ENCODE measurements around the gene RAC3.
A peak's percentile ranks its signal among the peaks of the same experiment; 100 is the strongest.

RAC3 gene

DNA sequence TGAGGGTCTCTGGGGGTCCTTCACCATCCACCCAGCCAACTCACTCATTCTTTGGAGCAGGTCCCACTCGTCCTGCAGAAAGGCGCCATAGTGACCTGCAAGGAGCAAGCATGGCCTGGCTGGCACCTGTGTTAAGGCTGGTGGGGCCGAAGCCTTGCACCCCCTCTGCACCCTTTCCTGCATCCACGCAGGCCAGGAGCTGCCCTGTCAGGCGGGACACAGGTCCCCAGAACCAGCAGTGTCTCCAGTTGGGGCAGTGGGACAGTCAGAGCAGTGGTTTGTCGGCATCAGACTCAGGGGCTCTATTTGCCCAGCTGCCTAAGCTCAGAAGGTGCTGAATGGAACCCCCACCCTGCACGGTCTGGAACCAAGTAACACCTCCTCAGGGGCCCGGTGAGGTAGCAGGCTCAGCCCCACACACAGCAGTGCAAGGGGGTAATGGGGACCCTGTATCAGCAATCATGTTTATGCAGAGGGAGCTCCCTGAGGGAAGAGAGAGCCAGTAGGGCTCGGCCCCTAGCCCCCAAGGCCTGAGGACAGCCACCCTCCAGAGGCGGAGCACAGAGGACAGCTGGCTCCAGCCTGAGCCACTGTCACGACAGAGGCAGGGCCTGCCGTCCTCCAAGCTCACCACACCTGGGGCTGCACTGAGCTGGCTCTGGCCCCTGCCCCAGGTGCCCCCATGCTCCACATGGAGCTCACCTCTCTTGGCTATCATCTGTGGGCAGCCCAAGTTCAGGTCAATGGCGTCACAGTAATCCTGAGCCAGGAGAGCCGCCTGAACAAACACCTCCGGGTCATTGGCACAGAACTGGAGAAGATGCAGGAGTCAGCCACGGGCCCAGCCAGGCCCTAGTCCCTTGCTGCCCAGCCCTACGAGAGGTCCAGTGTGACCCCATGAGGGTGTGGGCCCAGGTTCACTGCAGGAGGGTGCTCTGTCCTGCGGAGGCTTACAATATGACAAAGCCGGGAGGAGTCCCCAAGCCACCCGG, 32.2 kb downstream of the RAC3 start:
- Histone ChIP-seq H3K9me3 (ENCODE audit: control insufficient read depth in 2 of 2, low read length in 2 of 2) (no peaks in the 10 kb centered on the region), H3K36me3 (ENCODE audit: control insufficient read depth in 2 of 2, insufficient read depth in 2 of 2, low read length in 2 of 2) (peaks cover 35 to 47% of the 10 kb centered on the region in 2 donors), H3K27ac (ENCODE audit: low read depth in 2 of 2, low read length in 2 of 2) (no peak overlapping the region), H3K4me3 (ENCODE audit: low read length in 2 of 2) (peak overlapping the region; percentile 71 to 76), H3K27me3 (ENCODE audit: control insufficient read depth in 2 of 2, insufficient read depth in 2 of 2, low read length in 2 of 2) (no peaks in the 10 kb centered on the region), H3K9ac (ENCODE audit: low read depth in 1 of 2, low read length in 2 of 2) (peak overlapping the region in 1 of 2 donors; percentile 87), H3K4me1 (ENCODE audit: control insufficient read depth in 2 of 2, insufficient read depth in 2 of 2, low read length in 2 of 2) (peaks cover 12 to 17% of the 10 kb centered on the region in 2 donors)

DNA sequence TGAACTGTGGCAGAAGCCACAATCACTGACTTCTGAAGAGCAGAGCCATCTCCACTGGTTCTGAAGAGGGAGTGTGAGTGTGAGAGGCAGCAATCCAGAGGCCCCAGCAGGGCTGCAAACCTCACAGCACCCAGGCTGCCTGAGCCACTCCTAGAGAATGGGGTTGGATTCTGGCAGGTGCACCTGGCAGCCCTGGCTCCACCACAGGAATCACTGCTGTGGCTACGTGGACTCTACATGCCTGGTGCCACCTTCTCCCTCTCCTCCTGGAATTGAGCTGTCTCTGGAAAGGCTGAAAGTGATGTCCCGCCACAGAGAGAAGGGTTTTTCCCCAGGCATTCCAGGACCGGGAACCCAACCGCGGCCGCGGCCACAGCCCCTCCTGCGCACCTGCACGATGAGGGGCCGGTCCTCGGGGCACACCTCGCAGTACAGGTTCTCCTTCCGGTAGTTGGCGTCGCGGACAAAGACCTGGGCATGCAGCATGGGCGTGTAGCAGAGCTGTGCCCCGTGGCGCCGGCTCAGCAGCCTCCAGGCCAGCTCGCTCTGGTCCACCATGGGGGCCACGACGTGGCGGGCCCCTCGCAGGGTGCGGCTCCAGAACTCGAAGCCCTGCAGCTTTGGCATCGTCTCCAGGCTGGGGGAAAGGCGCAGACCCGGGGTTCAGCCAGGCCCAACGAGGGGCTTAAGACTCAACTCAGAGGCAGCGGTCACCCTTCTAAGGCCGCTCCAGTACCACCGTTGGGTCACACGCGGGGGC, 33.1 kb downstream of the RAC3 start:
- Histone ChIP-seq H3K27me3 (ENCODE audit: control insufficient read depth in 2 of 2, insufficient read depth in 2 of 2, low read length in 2 of 2) (no peaks in the 10 kb centered on the region), H3K9ac (ENCODE audit: low read depth in 1 of 2, low read length in 2 of 2) (peak overlapping the region; percentile 70 to 87), H3K4me1 (ENCODE audit: control insufficient read depth in 2 of 2, insufficient read depth in 2 of 2, low read length in 2 of 2) (peaks cover 12 to 17% of the 10 kb centered on the region in 2 donors), H3K9me3 (ENCODE audit: control insufficient read depth in 2 of 2, low read length in 2 of 2) (no peaks in the 10 kb centered on the region), H3K36me3 (ENCODE audit: control insufficient read depth in 2 of 2, insufficient read depth in 2 of 2, low read length in 2 of 2) (peaks cover 26 to 39% of the 10 kb centered on the region in 2 donors), H3K4me3 (ENCODE audit: low read length in 2 of 2) (peak overlapping the region; percentile 71 to 76), H3K27ac (ENCODE audit: low read depth in 2 of 2, low read length in 2 of 2) (peak overlapping the region; percentile 29 to 67)

DNA sequence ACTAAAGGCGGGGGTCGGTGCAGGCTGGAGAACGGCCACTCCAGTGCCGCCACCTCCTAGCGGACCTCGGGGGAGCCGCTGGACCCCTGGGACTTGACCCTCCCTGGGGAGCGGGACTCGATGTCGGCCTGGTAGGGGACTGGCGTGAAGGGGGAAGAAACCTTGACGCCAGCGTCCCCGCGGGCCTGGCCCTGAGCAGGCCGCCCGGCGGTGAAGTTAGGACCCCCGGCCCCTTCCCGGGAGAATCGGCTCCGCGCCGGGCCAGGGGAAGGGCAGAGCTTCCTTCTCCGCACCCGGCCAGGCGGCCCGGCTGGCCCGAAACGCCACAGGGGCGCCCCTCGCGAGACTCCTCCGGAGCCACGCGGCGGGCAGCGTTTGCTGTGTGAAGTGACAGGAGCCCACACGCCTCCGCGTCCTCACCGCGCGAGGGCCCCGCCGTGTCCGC, 33.7 kb downstream of the RAC3 start:
- peaks cover 22 to 32% of the 10 kb centered on the region in 2 donors for H3K36me3 ChIP-seq (ENCODE audit: control insufficient read depth in 2 of 2, insufficient read depth in 2 of 2, low read length in 2 of 2)
- peak overlapping the region; percentile 29 to 67 for H3K27ac ChIP-seq (ENCODE audit: low read depth in 2 of 2, low read length in 2 of 2)
- peak overlapping the region; percentile 70 to 87 for H3K9ac ChIP-seq (ENCODE audit: low read depth in 1 of 2, low read length in 2 of 2)
- H3K4me3 ChIP-seq (ENCODE audit: low read length in 2 of 2) = peak overlapping the region; percentile 71 to 76
- no peaks in the 10 kb centered on the region for H3K27me3 ChIP-seq (ENCODE audit: control insufficient read depth in 2 of 2, insufficient read depth in 2 of 2, low read length in 2 of 2)
- H3K9me3 ChIP-seq (ENCODE audit: control insufficient read depth in 2 of 2, low read length in 2 of 2) = no peaks in the 10 kb centered on the region
- peaks cover 12 to 17% of the 10 kb centered on the region in 2 donors for H3K4me1 ChIP-seq (ENCODE audit: control insufficient read depth in 2 of 2, insufficient read depth in 2 of 2, low read length in 2 of 2)

DNA sequence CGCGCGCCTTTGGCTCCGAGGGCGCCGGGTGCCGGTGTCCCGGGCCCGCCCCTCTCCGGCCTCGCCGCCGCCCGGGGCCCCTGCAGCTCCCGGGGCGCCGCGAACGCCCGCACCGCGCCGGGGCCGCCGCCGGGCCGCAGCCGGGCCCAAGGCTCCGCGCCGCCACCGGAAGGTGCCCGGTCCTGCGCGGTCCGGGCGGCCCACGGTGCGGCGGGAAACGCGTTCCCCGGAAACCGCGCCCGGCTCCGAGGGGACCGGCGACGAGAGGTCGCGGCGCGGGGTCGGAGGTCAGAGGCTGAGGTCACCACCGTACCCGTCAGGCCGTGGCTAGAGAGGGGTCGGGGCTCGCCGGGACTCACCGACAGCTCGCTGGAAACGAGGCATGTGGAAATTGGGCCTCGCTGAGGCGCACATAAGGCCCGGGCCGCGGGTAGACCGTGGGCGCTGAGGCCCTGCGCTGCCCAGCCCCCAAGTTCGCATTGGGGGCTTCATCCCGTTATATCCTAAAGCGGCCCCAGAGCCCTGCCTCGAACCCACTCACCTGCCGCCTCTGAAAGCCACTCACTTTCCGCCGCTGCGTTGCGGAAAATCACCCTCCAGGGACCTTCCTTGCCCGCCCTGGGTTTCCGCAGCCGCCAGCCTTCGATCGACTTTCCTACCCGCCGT, 34.3 kb downstream of the RAC3 start, which contains the start of gene DUS1L:
DUS1L (minus strand) TSS at position 167 of the 666 bp plus-strand sequence. CDS start 745 bp downstream, outside the sequence.
- Histone ChIP-seq H3K4me1 (ENCODE audit: control insufficient read depth in 2 of 2, insufficient read depth in 2 of 2, low read length in 2 of 2) (peaks cover 12 to 17% of the 10 kb centered on the region in 2 donors), H3K4me3 (ENCODE audit: low read length in 2 of 2) (peak within 1 kb of the TSS; percentile 75 to 76), H3K27me3 (ENCODE audit: control insufficient read depth in 2 of 2, insufficient read depth in 2 of 2, low read length in 2 of 2) (no peaks in the 10 kb centered on the region), H3K27ac (ENCODE audit: low read depth in 2 of 2, low read length in 2 of 2) (peak within 1 kb of the TSS; percentile 71 to 75), H3K9ac (ENCODE audit: low read depth in 1 of 2, low read length in 2 of 2) (peak within 1 kb of the TSS; percentile 80 to 87), H3K9me3 (ENCODE audit: control insufficient read depth in 2 of 2, low read length in 2 of 2) (no peaks in the 10 kb centered on the region), H3K36me3 (ENCODE audit: control insufficient read depth in 2 of 2, insufficient read depth in 2 of 2, low read length in 2 of 2) (peaks cover 17 to 27% of the 10 kb centered on the region in 2 donors)

DNA sequence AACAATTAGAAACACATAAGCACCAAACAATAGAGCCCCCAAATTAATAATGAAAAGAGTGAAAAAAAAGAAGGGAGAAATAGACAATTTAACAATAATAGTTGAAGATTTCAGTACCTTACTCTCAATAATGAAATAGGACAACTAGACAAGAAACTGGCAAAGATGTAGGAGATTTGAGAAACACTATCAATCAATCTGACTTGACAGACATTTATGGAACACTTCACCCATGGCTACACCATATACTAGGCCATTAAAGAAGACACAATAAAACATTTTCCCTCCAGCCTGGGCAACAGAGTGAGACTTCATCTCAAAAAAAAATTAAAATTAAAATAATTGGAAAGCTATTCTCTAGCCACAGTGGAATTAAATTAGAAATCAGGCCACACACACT, 39.1 kb downstream of the RAC3 start:
- H3K9ac ChIP-seq (ENCODE audit: low read depth in 1 of 2, low read length in 2 of 2) = no peak overlapping the region
- H3K4me1 ChIP-seq (ENCODE audit: control insufficient read depth in 2 of 2, insufficient read depth in 2 of 2, low read length in 2 of 2) = peaks cover 2 to 10% of the 10 kb centered on the region in 2 donors
- no peaks in the 10 kb centered on the region for H3K27me3 ChIP-seq (ENCODE audit: control insufficient read depth in 2 of 2, insufficient read depth in 2 of 2, low read length in 2 of 2)
- H3K4me3 ChIP-seq (ENCODE audit: low read length in 2 of 2) = no peak overlapping the region
- no peaks in the 10 kb centered on the region for H3K9me3 ChIP-seq (ENCODE audit: control insufficient read depth in 2 of 2, low read length in 2 of 2)
- H3K27ac ChIP-seq (ENCODE audit: low read depth in 2 of 2, low read length in 2 of 2) = no peak overlapping the region
- no peaks in the 10 kb centered on the region for H3K36me3 ChIP-seq (ENCODE audit: control insufficient read depth in 2 of 2, insufficient read depth in 2 of 2, low read length in 2 of 2)

DNA sequence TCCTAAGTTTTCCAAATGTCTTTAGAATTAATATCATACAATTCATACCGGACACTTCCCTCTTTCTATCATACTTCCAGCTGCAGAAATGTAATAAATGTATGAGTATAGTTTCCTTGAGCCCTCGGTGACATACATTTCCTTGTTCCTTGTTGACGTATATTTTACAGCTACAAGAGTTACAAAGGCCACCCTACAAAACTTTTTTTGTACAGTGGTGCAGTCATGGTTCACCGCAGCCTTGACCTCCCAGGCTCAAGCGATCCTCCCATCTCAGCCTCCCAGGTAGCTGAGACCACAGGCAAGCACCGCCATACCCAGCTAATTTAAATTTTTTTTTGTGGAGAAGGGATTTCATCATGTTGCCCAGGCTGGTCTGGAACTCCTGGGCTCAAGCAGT, 41.3 kb downstream of the RAC3 start:
- Histone ChIP-seq H3K4me1 (ENCODE audit: control insufficient read depth in 2 of 2, insufficient read depth in 2 of 2, low read length in 2 of 2) (peaks cover 2 to 4% of the 10 kb centered on the region in 2 donors), H3K9me3 (ENCODE audit: control insufficient read depth in 2 of 2, low read length in 2 of 2) (no peaks in the 10 kb centered on the region), H3K27ac (ENCODE audit: low read depth in 2 of 2, low read length in 2 of 2) (peak overlapping the region; percentile 77 to 79), H3K4me3 (ENCODE audit: low read length in 2 of 2) (no peak overlapping the region), H3K36me3 (ENCODE audit: control insufficient read depth in 2 of 2, insufficient read depth in 2 of 2, low read length in 2 of 2) (no peaks in the 10 kb centered on the region), H3K9ac (ENCODE audit: low read depth in 1 of 2, low read length in 2 of 2) (no peak overlapping the region), H3K27me3 (ENCODE audit: control insufficient read depth in 2 of 2, insufficient read depth in 2 of 2, low read length in 2 of 2) (no peaks in the 10 kb centered on the region)

DNA sequence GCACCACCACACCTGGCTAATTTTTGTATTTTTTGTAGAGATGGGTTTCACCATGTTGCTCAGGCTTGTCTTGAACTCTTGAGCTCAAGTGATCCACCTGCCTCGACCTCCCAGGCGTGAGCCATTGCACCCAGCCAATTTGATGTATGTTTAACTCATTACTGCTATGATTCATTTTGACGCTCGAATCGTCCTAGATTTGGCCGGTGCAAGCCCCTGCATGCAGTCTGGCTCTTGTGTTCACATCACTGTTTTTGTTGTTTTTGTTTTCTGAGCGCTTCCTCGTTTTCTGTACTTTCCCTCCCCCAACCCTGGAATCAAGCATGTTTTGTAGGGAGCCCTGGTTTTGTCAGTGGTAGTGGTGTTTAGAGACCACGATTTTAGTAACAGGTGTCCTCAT, 42.0 kb downstream of the RAC3 start:
- no peaks in the 10 kb centered on the region for H3K27me3 ChIP-seq (ENCODE audit: control insufficient read depth in 2 of 2, insufficient read depth in 2 of 2, low read length in 2 of 2)
- H3K9me3 ChIP-seq (ENCODE audit: control insufficient read depth in 2 of 2, low read length in 2 of 2) = no peaks in the 10 kb centered on the region

DNA sequence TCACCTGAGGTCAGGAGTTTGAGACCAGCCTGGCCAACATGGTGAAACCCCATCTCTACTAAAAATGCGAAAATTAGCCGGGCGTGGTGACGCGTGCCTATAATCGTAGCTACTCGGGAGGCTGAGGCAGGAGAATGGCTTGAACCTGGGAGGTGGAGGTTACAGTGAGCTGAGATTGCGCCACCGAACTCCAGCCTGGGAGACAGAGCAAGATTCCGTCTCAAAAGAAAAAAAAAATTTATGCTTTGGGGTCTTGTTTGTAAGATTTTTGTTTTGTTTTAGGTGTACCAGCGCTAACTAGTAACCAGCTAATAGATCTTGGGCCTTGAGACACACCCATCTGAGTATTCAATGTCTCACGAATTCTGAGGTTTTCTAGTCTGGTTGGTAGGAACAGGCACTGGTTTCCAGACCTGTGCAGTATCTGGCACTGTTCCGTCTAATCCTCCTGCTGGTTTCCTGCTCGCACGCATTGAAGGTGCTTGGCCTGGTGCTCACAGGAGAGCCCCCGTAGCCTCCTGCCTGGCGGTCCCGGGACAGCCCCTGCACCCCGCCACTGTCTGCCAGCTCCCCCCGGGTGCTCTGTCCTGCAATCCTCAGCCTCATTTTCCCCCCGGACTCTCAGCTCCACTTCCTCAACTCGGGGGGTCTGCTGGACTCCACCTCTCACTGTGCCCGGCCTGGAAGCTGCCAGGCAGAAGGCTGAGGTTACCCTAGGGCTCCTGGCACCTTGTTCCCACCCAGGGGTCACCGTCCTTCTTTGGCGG, 44.7 kb downstream of the RAC3 start:
- Histone ChIP-seq H3K27me3 (ENCODE audit: control insufficient read depth in 2 of 2, insufficient read depth in 2 of 2, low read length in 2 of 2) (no peaks in the 10 kb centered on the region), H3K36me3 (ENCODE audit: control insufficient read depth in 2 of 2, insufficient read depth in 2 of 2, low read length in 2 of 2) (peaks cover 18 to 19% of the 10 kb centered on the region in 2 donors), H3K4me3 (ENCODE audit: low read length in 2 of 2) (no peak overlapping the region), H3K4me1 (ENCODE audit: control insufficient read depth in 2 of 2, insufficient read depth in 2 of 2, low read length in 2 of 2) (peaks cover 2 to 4% of the 10 kb centered on the region in 2 donors), H3K9me3 (ENCODE audit: control insufficient read depth in 2 of 2, low read length in 2 of 2) (no peaks in the 10 kb centered on the region), H3K9ac (ENCODE audit: low read depth in 1 of 2, low read length in 2 of 2) (no peak overlapping the region), H3K27ac (ENCODE audit: low read depth in 2 of 2, low read length in 2 of 2) (no peak overlapping the region)

More for the DNA sequence above, 42.0 kb downstream of the RAC3 start:
- Histone ChIP-seq H3K4me1 (ENCODE audit: control insufficient read depth in 2 of 2, insufficient read depth in 2 of 2, low read length in 2 of 2) (peaks cover 2 to 4% of the 10 kb centered on the region in 2 donors), H3K27ac (ENCODE audit: low read depth in 2 of 2, low read length in 2 of 2) (peak overlapping the region; percentile 23 to 71), H3K9ac (ENCODE audit: low read depth in 1 of 2, low read length in 2 of 2) (no peak overlapping the region), H3K36me3 (ENCODE audit: control insufficient read depth in 2 of 2, insufficient read depth in 2 of 2, low read length in 2 of 2) (no peaks in the 10 kb centered on the region), H3K4me3 (ENCODE audit: low read length in 2 of 2) (no peak overlapping the region)
